Colonic mucosa (tissue), 4 donors: ENCODE data around the gene ADAM21. TPM values are rescaled to one million over a fixed set of nuclear protein-coding genes. Genes with fewer than 3 reads are reported as not detected.
"Not testable (repeated sequence)": the region's sequence is repeated elsewhere in the genome, so short reads cannot be mapped to it uniquely, and the experiment has no call there.

Experiments used
- DNase-seq: peaks from one replicate; pipeline ENCODE4 v3.0.0-alpha.2; 2020
- H3K27ac ChIP-seq: fragments of 200-600 bp; one replicate; pipeline ENCODE4 v1.8.0; 2021
- H3K27me3 ChIP-seq: fragments of 200-600 bp; one replicate; pipeline ENCODE4 v1.8.0; 2021
- H3K36me3 ChIP-seq: fragments of 200-600 bp; one replicate; pipeline ENCODE4 v1.8.0; 2021
- H3K4me1 ChIP-seq: fragments of 200-600 bp; one replicate; pipeline ENCODE4 v1.8.0; 2021; ENCODE audit warnings: mild to moderate bottlenecking
- H3K4me3 ChIP-seq: fragments of 200-600 bp; one replicate; pipeline ENCODE4 v1.8.0; 2021
- H3K9ac ChIP-seq, 2 donors: one replicate each; pipeline ENCODE4 v1.7.0; 2013; ENCODE audit warnings: control low read depth in 2 of 2, low read depth in 2 of 2, low read length in 2 of 2
- H3K9me3 ChIP-seq: fragments of 200-600 bp; one replicate; pipeline ENCODE4 v1.8.0; 2021
- intact Hi-C: fragments of 100-400 bp; cut with DNase I; formaldehyde crosslinking; loops from one replicate; pipeline ENCODE4 v1.14.1; 2022
- total RNA-seq, 2 donors: library from RNA; stranded (reverse); fragmentation: NEBNext Ultra II Directional in 1 of 2; extraction: Animal tissue kit (Norgen Biotek cat#: 25700) in 1 of 2; gene quantifications; one replicate each; pipeline ENCODE4 v1.2.1, GENCODE V29; 2021
- TF ChIP-seq, protein P1 (sequence below): fragments of 200-600 bp; IDR thresholded peaks from one replicate; pipeline ENCODE4 v1.8.0; 2022; ENCODE audit warnings: antibody characterized with exemption, mild to moderate bottlenecking
- donor health status: healthy.
- donor health status: DM: no; HTN: no; CAD: no.
- donor health status: DM: no; HTN: no; CAD: no.

The ADAM21 gene
- total RNA-seq, 2 donors from 2014 or later: not detected

DNA sequence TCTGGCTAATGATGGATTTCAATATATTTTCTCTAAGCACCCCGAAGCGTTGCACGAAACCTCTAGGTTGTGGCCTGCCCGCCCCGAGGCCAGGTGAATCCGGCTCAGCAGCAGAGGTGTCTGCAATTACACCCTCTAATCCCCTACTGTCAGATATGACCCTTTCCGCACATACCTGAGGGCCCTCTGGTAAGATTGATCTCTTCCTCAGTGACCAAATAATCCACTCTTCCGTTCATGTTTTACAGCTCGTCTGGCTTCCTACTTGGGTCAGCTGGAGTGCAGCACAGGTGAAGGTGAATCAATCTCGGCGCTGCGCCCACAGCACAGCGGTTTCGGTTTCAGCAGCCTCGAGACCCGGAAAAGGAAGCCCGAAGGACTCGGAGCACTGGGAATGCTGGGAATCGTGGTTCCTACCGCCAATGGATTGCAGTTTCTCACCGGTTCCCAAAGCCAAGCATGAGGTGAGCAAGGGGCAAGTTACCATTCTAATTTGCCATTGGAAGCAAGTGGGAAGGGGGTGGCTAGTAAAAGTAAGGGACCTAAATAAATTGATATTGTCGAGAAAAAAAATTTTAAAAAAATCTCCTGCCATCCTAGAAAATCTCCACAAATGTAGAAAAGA lies 35.1 kb upstream of the ADAM21 start, which contains the start of gene SYNJ2BP:
TSS of gene SYNJ2BP (minus strand) at position 366 of the 625 bp plus-strand sequence. CDS start at position 239, 127 bp downstream.
- no peaks in the 10 kb centered on the region for H3K4me1 ChIP-seq
- DNase-seq: peak; percentile 90
- H3K27me3 ChIP-seq: no peaks in the 10 kb centered on the region
- H3K36me3 ChIP-seq: no peaks in the 10 kb centered on the region
- intact Hi-C loops: no loop called here
- TF ChIP-seq, protein P1, sequence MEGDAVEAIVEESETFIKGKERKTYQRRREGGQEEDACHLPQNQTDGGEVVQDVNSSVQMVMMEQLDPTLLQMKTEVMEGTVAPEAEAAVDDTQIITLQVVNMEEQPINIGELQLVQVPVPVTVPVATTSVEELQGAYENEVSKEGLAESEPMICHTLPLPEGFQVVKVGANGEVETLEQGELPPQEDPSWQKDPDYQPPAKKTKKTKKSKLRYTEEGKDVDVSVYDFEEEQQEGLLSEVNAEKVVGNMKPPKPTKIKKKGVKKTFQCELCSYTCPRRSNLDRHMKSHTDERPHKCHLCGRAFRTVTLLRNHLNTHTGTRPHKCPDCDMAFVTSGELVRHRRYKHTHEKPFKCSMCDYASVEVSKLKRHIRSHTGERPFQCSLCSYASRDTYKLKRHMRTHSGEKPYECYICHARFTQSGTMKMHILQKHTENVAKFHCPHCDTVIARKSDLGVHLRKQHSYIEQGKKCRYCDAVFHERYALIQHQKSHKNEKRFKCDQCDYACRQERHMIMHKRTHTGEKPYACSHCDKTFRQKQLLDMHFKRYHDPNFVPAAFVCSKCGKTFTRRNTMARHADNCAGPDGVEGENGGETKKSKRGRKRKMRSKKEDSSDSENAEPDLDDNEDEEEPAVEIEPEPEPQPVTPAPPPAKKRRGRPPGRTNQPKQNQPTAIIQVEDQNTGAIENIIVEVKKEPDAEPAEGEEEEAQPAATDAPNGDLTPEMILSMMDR: no peak
- H3K9me3 ChIP-seq: no peaks in the 10 kb centered on the region
- H3K27ac ChIP-seq: peak within 1 kb of the TSS; percentile 85
- peak within 1 kb of the TSS; percentile 77 for H3K4me3 ChIP-seq
- peak within 1 kb of the TSS; percentile 57 to 60 for H3K9ac ChIP-seq

DNA sequence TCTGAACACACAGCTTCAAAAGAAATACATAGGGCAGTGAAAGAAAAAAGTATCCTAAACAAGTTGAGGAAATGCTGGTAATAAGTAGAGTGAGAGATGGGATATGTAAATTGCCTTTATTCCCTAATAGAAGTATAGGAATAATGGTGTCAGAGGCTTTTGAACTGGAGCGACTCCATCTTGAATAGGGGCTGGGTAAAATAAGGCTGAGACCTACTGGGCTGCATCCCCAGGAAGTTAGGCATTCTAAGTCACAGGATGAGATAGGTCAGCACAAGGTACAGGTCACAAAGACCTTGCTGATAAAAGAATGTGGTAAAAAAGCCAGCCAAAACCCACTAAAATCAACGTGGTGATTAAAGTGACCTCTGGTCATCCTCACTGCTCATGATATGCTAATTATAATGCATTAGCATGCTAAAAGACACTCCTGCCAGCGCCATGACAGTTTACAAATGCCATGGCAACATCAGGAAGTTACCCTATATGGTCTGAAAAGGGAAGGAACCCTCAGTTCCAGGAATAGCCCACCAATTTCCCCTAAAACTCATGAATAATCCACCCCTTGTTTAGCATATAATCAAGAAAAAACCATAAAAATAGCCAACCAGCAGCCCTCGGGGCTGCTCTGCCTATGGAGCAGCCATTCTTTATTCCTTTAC lies 32.6 kb upstream of the ADAM21 start:
- H3K27ac ChIP-seq, H3K9me3 ChIP-seq, H3K4me3 ChIP-seq, DNase-seq, H3K36me3 ChIP-seq, H3K27me3 ChIP-seq, H3K4me1 ChIP-seq, H3K9ac ChIP-seq, intact Hi-C loops: not testable (repeated sequence)

DNA sequence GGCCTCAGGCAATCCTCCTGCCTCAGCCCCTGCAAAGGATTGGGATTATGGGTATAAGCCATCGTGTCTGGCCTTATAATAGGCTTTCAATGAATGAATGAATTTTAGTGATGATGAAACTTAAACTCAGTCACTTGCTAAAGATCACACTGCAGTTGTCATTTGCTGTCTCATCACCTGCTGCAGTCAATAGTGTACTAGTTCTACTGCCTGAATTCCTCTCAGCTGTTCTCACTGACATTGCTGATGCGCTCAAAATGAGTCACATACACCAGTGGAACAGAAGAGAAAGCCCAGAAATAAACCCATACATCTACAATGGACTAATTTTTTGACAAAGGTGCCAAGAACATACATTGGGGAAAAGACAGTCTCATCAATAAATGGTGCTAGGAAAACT lies 29.4 kb upstream of the ADAM21 start:
- DNase-seq: no peak
- Histone ChIP-seq H3K4me3 (no peak overlapping the region), H3K9ac (no peak overlapping the region), H3K27me3 (no peaks in the 10 kb centered on the region), H3K36me3 (no peaks in the 10 kb centered on the region), H3K9me3 (no peaks in the 10 kb centered on the region), H3K4me1 (no peaks in the 10 kb centered on the region), H3K27ac (no peak overlapping the region)
- intact Hi-C loops: no loop called here
- TF ChIP-seq, protein P1: no peak

DNA sequence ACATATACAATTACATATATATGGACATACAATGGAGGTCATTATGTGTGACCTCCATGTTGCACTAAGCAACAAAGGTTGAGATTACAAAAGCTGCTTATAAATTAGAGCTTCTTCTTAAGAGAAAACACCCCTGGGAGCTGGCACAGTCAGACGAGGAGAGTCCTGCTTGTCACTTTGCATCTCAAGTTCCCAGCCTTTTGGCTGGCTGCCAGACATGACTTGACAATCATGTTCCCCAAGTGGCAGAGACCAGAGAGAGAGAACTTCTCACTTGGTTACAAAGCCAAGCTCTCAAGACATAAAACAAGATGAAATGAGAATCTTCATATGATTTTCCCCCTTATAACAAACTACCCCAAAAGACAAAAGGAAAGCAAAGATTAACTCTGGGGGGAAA lies 26.6 kb upstream of the ADAM21 start:
- no peaks in the 10 kb centered on the region for H3K27me3 ChIP-seq
- H3K27ac ChIP-seq: no peak overlapping the region
- no peak overlapping the region for H3K4me3 ChIP-seq
- TF ChIP-seq, protein P1: no peak
- H3K36me3 ChIP-seq: no peaks in the 10 kb centered on the region
- intact Hi-C loops: no loop called here
- DNase-seq: no peak
- no peaks in the 10 kb centered on the region for H3K9me3 ChIP-seq
- no peak overlapping the region for H3K9ac ChIP-seq
- H3K4me1 ChIP-seq: no peaks in the 10 kb centered on the region

GRCh38 chr14:70426555-70426954 lies 25.4 kb upstream of the ADAM21 start:
- H3K9ac ChIP-seq, DNase-seq, H3K27me3 ChIP-seq, intact Hi-C loops, H3K4me3 ChIP-seq, H3K4me1 ChIP-seq, H3K9me3 ChIP-seq, H3K36me3 ChIP-seq, H3K27ac ChIP-seq: not testable (repeated sequence)

GRCh38 chr14:70436867-70437266 lies 15.1 kb upstream of the ADAM21 start:
- DNase-seq: no peak
- intact Hi-C loops: no loop called here
- Histone ChIP-seq H3K36me3 (no peaks in the 10 kb centered on the region), H3K9ac (no peak overlapping the region), H3K9me3 (no peaks in the 10 kb centered on the region), H3K27me3 (no peaks in the 10 kb centered on the region), H3K27ac (no peak overlapping the region), H3K4me1 (no peaks in the 10 kb centered on the region), H3K4me3 (no peak overlapping the region)
- TF ChIP-seq, protein P1: no peak
